NCI-H524 (cell line): ENCODE measurements around the gene MGAT3.
A peak's percentile ranks its signal among the peaks of the same experiment; 100 is the strongest.
"Not testable (repeated sequence)": the region's sequence is repeated elsewhere in the genome, so short reads cannot be mapped to it uniquely, and the experiment has no call there.

Experiments used
- DNase-seq, 2 experiments: peaks; one replicate each; lab custom pipeline; 2025; lab: John Stamatoyannopoulos, UW

MGAT3 gene

GRCh38 chr22:39490966-39491680 lies 34.3 kb downstream of the MGAT3 start:
- DNase-seq, result no peak

GRCh38 chr22:39491696-39492095 lies 34.9 kb downstream of the MGAT3 start:
- no peak for DNase-seq

- no peak for DNase-seq
Measured at GRCh38 chr22:39492186-39492585, 35.4 kb downstream of the MGAT3 start.

- DNase-seq, result no peak
Measured at GRCh38 chr22:39493759-39494158, 36.9 kb downstream of the MGAT3 start.

GRCh38 chr22:39494471-39495120 lies 37.8 kb downstream of the MGAT3 start:
- DNase-seq, result no peak

GRCh38 chr22:39496131-39496838 lies 39.5 kb downstream of the MGAT3 start:
- peak; percentile 56 to 80 for DNase-seq

- DNase-seq, result no peak
Measured at GRCh38 chr22:39497429-39497828, 40.6 kb downstream of the MGAT3 start.

- no peak for DNase-seq
Measured at GRCh38 chr22:39498368-39498767, 41.6 kb downstream of the MGAT3 start.

GRCh38 chr22:39498802-39499201 lies 42.0 kb downstream of the MGAT3 start:
- no peak for DNase-seq

- no peak for DNase-seq
Measured at GRCh38 chr22:39500101-39500500, 43.3 kb downstream of the MGAT3 start.

- DNase-seq, result no peak
Measured at GRCh38 chr22:39501644-39502108, 44.9 kb downstream of the MGAT3 start.

- peak; percentile 96 to 97 for DNase-seq
Measured at GRCh38 chr22:39502109-39502788, 45.4 kb downstream of the MGAT3 start, which contains the start of gene MIEF1. TSS of gene MIEF1 (plus strand) at chr22:39502290. CDS start at chr22:39511295, 9,005 bp downstream.

GRCh38 chr22:39502789-39503409 lies 46.1 kb downstream of the MGAT3 start:
- no peak for DNase-seq

- no peak for DNase-seq
Measured at GRCh38 chr22:39503630-39504029, 46.8 kb downstream of the MGAT3 start.

- DNase-seq, result no peak
Measured at GRCh38 chr22:39504071-39504470, 47.3 kb downstream of the MGAT3 start.

- DNase-seq, result not testable (repeated sequence)
Measured at GRCh38 chr22:39507021-39507420, 50.2 kb downstream of the MGAT3 start.

GRCh38 chr22:39508393-39508792 lies 51.6 kb downstream of the MGAT3 start:
- no peak for DNase-seq

GRCh38 chr22:39510529-39511149 lies 53.8 kb downstream of the MGAT3 start:
- no peak for DNase-seq

GRCh38 chr22:39511226-39511625 lies 54.4 kb downstream of the MGAT3 start:
- DNase-seq, result no peak

- no peak for DNase-seq
Measured at GRCh38 chr22:39512026-39512425, 55.2 kb downstream of the MGAT3 start.

- no peak for DNase-seq
Measured at GRCh38 chr22:39513791-39514190, 57.0 kb downstream of the MGAT3 start.
